ENCODE data around the gene TEX264. TPM values are rescaled to one million over a fixed set of nuclear protein-coding genes. Genes with fewer than 3 reads are reported as not detected.
"Not testable (repeated sequence)": the region's sequence is repeated elsewhere in the genome, so short reads cannot be mapped to it uniquely, and the experiment has no call there.

Gene TEX264
- total RNA-seq, 1 donor from 2014 or later = 0.54 TPM

DNA sequence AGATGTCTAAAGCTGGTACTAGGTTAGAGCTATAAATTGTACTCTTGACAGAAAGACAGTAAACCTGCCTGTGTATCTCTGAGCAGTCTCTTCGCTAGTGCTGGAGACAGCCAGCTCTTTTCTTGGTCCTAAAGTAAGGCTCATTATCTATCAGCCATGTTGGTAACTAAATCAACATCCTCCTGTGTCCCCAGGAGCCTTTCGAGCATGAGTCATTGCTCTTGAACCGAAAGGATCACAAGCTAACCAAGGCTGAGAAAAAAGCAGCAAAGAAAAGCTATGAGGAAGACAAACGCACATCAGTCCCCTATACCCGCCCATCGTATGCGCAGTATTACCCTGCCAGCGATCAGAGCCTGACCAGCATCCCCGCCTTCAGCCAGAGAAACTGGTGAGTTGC lies 25.0 kb upstream of the TEX264 start:
- Mint-ChIP-seq H3K9me3 (peaks cover 4% of the 10 kb centered on the region), H3K4me3 (no peak overlapping the region), H3K27ac (no peak overlapping the region), H3K27me3 (ENCODE audit: insufficient read depth, low read depth) (no peaks in the 10 kb centered on the region), H3K4me1 (no peaks in the 10 kb centered on the region), H3K36me3 (peaks cover 81% of the 10 kb centered on the region)
- H3K9ac ChIP-seq = no peak overlapping the region
- H3K27me3 ChIP-seq = no peaks in the 10 kb centered on the region
- H3K36me3 ChIP-seq = peaks cover 20% of the 10 kb centered on the region
- H3K9me3 ChIP-seq (ENCODE audit: low read depth) = peaks cover 3% of the 10 kb centered on the region
- no peaks in the 10 kb centered on the region for H3K4me1 ChIP-seq
- DNase-seq (ENCODE audit: low spot score) = no peak
- H3K4me2 ChIP-seq = no peak overlapping the region
- no peak overlapping the region for H2AFZ ChIP-seq (replicated peaks)
- no peaks in the 10 kb centered on the region for H3F3A ChIP-seq (ENCODE audit: low read depth)
- no peak overlapping the region for H3K4me3 ChIP-seq
- H3K79me2 ChIP-seq (ENCODE audit: low read depth) = no peaks in the 10 kb centered on the region
- no peak for TF ChIP-seq EZH2 (IDR thresholded peaks at IDR 0.05)
- no peak for TF ChIP-seq EZH2phosphoT487 (IDR thresholded peaks at IDR 0.05)
- TF ChIP-seq, protein P1, sequence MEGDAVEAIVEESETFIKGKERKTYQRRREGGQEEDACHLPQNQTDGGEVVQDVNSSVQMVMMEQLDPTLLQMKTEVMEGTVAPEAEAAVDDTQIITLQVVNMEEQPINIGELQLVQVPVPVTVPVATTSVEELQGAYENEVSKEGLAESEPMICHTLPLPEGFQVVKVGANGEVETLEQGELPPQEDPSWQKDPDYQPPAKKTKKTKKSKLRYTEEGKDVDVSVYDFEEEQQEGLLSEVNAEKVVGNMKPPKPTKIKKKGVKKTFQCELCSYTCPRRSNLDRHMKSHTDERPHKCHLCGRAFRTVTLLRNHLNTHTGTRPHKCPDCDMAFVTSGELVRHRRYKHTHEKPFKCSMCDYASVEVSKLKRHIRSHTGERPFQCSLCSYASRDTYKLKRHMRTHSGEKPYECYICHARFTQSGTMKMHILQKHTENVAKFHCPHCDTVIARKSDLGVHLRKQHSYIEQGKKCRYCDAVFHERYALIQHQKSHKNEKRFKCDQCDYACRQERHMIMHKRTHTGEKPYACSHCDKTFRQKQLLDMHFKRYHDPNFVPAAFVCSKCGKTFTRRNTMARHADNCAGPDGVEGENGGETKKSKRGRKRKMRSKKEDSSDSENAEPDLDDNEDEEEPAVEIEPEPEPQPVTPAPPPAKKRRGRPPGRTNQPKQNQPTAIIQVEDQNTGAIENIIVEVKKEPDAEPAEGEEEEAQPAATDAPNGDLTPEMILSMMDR (IDR thresholded peaks at IDR 0.05) = no peak
- no peaks in the 10 kb centered on the region for H4K20me1 ChIP-seq (ENCODE audit: low read depth)
- H3K27ac ChIP-seq = no peak overlapping the region

DNA sequence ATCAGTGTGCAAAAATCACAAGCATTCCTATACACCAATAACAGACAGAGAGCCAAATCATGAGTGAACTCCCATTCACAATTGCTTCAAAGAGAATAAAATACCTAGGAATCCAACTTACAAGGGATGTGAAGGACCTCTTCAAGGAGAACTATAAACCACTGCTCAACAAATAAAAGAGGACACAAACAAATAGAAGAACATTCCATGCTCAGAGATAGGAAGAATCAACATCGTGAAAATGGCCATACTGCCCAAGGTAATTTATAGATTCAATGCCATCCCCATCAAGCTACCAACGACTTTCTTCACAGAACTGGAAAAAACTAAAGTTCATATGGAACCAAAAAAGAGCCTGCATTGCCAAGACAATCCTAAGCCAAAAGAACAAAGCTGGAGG lies 18.9 kb upstream of the TEX264 start:
- DNase-seq (ENCODE audit: low spot score); H3K4me2 ChIP-seq; H3K4me1 Mint-ChIP-seq; H3K27me3 ChIP-seq; H3K27ac Mint-ChIP-seq; H3K27ac ChIP-seq; H3F3A ChIP-seq (ENCODE audit: low read depth); H3K79me2 ChIP-seq (ENCODE audit: low read depth); H3K4me3 Mint-ChIP-seq; H3K9me3 ChIP-seq (ENCODE audit: low read depth); H3K4me3 ChIP-seq; H4K20me1 ChIP-seq (ENCODE audit: low read depth); H3K27me3 Mint-ChIP-seq (ENCODE audit: insufficient read depth, low read depth); H3K4me1 ChIP-seq; H3K9ac ChIP-seq; H2AFZ ChIP-seq (replicated peaks): not testable (repeated sequence)
- H3K36me3 ChIP-seq = peaks cover 14% of the 10 kb centered on the region
- H3K9me3 Mint-ChIP-seq = peaks cover 15% of the 10 kb centered on the region
- H3K36me3 Mint-ChIP-seq = peaks cover 61% of the 10 kb centered on the region

DNA sequence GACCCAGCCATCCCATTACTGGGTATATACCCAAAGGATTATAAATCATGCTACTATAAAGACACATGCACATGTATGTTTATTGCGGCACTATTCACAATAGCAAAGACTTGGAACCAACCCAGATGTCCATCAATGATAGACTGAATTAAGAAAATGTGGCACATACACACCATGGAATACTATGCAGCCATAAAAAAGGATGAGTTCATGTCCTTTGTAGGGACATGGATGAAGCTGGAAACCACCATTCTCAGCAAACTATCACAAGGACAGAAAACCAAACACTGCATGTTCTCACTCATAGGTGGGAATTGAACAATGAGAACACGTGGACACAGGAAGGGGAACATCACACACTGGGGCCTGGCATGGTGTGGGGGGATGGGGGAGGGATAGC lies 17.6 kb upstream of the TEX264 start:
- H3K27me3 Mint-ChIP-seq (ENCODE audit: insufficient read depth, low read depth); H3K9ac ChIP-seq; H3K4me3 ChIP-seq; H3K27ac ChIP-seq; H3K9me3 ChIP-seq (ENCODE audit: low read depth); H3F3A ChIP-seq (ENCODE audit: low read depth); H3K4me1 ChIP-seq; H3K36me3 ChIP-seq; H3K4me3 Mint-ChIP-seq; H3K4me2 ChIP-seq; H4K20me1 ChIP-seq (ENCODE audit: low read depth); H2AFZ ChIP-seq (replicated peaks); H3K4me1 Mint-ChIP-seq; DNase-seq (ENCODE audit: low spot score); H3K27ac Mint-ChIP-seq; H3K79me2 ChIP-seq (ENCODE audit: low read depth); H3K27me3 ChIP-seq: not testable (repeated sequence)
- Mint-ChIP-seq H3K36me3 (peaks cover 56% of the 10 kb centered on the region), H3K9me3 (peaks cover 11% of the 10 kb centered on the region)

DNA sequence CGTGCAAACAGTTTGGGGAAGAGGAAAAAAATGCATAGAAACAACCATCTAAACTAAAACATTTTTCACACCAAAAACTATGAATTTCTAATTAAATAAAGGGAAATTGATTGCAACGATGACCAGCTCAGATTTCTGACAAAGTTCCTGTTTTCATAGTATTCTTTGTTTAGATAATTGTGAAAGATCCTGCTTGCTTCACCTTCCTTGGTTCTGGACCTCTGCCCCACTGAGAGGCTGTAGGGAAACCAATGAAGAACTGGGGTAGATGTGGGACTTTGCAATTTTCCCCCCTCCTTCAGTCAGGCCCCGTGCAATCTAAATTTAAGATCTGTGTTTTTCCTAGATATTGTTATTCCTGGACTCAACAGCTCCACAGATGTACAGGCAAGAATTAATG lies 13.8 kb upstream of the TEX264 start:
- H3K27ac Mint-ChIP-seq = no peak overlapping the region
- H3K4me3 Mint-ChIP-seq = no peak overlapping the region
- H4K20me1 ChIP-seq (ENCODE audit: low read depth) = no peaks in the 10 kb centered on the region

More for the DNA sequence above, 13.8 kb upstream of the TEX264 start:
- Histone ChIP-seq H3K4me1 (no peaks in the 10 kb centered on the region), H3K27me3 (no peaks in the 10 kb centered on the region), H3K79me2 (ENCODE audit: low read depth) (no peaks in the 10 kb centered on the region), H3K9ac (no peak overlapping the region), H3K9me3 (ENCODE audit: low read depth) (no peaks in the 10 kb centered on the region), H3K4me2 (no peak overlapping the region), H3K36me3 (no peaks in the 10 kb centered on the region), H3K4me3 (no peak overlapping the region), H2AFZ (replicated peaks) (no peak overlapping the region), H3K27ac (no peak overlapping the region), H3F3A (ENCODE audit: low read depth) (no peaks in the 10 kb centered on the region)
- Mint-ChIP-seq H3K27me3 (ENCODE audit: insufficient read depth, low read depth) (no peaks in the 10 kb centered on the region), H3K4me1 (no peaks in the 10 kb centered on the region), H3K9me3 (peaks cover 3% of the 10 kb centered on the region), H3K36me3 (peaks cover 34% of the 10 kb centered on the region)
- TF ChIP-seq EZH2phosphoT487 (IDR thresholded peaks at IDR 0.05) (no peak), EZH2 (IDR thresholded peaks at IDR 0.05) (no peak)
- TF ChIP-seq, protein P1 (IDR thresholded peaks at IDR 0.05) = no peak
- DNase-seq (ENCODE audit: low spot score) = no peak

All from neural progenitor cell (in vitro differentiated cells).